ENCODE measurements around the gene NDE1. TPM values are rescaled to one million over a fixed set of nuclear protein-coding genes. Genes with fewer than 3 reads are reported as not detected.

Gene NDE1
- total RNA-seq, 1 donor from 2014 or later = 31.4 TPM

DNA sequence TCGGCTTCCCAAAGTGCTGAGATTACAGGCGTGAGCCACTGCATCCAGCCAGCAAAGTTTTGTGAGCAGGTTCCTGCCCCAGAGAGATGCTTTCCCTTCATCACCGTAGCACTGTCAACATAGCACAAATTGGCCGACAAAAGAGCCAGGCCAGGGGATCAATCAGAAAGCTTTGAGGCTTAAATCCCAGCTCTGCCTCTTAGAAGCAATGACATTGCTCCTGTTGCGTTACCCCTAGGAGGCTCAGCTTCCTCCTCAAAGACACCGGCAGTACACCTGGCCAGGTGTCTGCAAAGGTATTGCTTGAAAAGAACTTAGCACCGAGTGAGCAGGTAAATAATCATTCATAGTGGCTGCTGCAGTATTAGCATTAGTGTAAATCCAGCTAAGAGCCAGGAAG is 86.5 kb downstream of the NDE1 start:
- no peak for DNase-seq (ENCODE audit: low read depth)
- Histone ChIP-seq H3K36me3 (ENCODE audit: control insufficient read depth, insufficient read depth, low read length) (no peaks in the 10 kb centered on the region), H3K4me3 (ENCODE audit: low read depth, low read length) (no peak overlapping the region), H3K27me3 (ENCODE audit: control insufficient read depth, insufficient read depth, low read length) (no peaks in the 10 kb centered on the region)
- TF ChIP-seq CTCF (IDR thresholded peaks at IDR 0.05; ENCODE audit: insufficient read depth, low read length, poor library complexity, severe bottlenecking) = no peak

DNA sequence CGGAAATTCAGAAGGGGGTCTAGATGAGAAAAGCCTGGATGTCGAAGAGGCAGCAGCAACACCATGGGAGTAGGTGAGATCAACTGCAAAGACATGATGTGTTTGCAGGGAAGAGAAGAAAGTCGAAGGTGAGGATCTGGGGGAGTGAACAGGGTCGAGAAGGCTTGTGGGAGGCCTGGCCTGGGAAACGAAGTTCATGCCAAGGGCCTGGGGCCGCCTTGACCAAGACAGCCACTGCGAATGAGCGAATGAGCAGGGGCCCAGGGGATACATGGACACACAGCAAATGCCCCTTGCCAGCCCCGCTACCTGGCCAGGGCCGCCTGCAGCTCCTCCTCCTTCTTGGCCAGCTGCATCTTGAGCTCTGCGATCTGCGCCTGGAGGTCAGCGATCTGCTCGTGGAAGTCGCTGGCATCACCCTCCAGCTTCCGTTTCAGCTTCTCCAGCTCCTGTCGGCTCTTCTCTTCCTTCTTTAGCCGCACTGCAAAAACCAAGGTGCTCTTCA is 87.1 kb downstream of the NDE1 start:
- no peaks in the 10 kb centered on the region for H3K36me3 ChIP-seq (ENCODE audit: control insufficient read depth, insufficient read depth, low read length)
- H3K4me3 ChIP-seq (ENCODE audit: low read depth, low read length) = no peak overlapping the region
- no peak for DNase-seq (ENCODE audit: low read depth)
- no peak for TF ChIP-seq CTCF (IDR thresholded peaks at IDR 0.05; ENCODE audit: insufficient read depth, low read length, poor library complexity, severe bottlenecking)
- H3K27me3 ChIP-seq (ENCODE audit: control insufficient read depth, insufficient read depth, low read length) = no peaks in the 10 kb centered on the region

DNA sequence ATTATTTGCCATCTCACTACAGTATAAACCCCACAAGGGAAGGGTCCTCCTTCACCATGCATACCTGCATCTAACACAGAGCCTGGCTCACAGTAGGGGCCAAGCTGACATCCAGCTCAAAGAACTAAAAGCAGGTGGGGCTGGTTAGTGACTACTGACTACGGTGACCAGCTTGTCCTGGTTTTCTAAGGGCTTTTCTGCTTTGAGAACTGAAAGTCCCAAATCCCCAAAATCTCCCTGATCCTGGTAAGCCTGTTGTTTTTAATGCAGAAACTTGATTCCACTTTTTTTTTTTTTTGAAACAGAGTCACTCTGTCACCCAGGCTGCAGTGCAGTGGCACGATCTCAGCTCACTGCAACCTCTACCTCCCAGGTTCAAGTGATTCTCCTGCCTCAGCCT is 89.4 kb downstream of the NDE1 start:
- Histone ChIP-seq H3K4me3 (ENCODE audit: low read depth, low read length) (no peak overlapping the region), H3K27me3 (ENCODE audit: control insufficient read depth, insufficient read depth, low read length) (no peaks in the 10 kb centered on the region), H3K36me3 (ENCODE audit: control insufficient read depth, insufficient read depth, low read length) (no peaks in the 10 kb centered on the region)
- DNase-seq (ENCODE audit: low read depth) = no peak
- no peak for TF ChIP-seq CTCF (IDR thresholded peaks at IDR 0.05; ENCODE audit: insufficient read depth, low read length, poor library complexity, severe bottlenecking)

GRCh38 chr16:15739950-15740349 is 89.9 kb downstream of the NDE1 start:
- no peak for DNase-seq (ENCODE audit: low read depth)
- Histone ChIP-seq H3K4me3 (ENCODE audit: low read depth, low read length) (no peak overlapping the region), H3K36me3 (ENCODE audit: control insufficient read depth, insufficient read depth, low read length) (no peaks in the 10 kb centered on the region), H3K27me3 (ENCODE audit: control insufficient read depth, insufficient read depth, low read length) (no peaks in the 10 kb centered on the region)
- TF ChIP-seq CTCF (IDR thresholded peaks at IDR 0.05; ENCODE audit: insufficient read depth, low read length, poor library complexity, severe bottlenecking) = no peak

DNA sequence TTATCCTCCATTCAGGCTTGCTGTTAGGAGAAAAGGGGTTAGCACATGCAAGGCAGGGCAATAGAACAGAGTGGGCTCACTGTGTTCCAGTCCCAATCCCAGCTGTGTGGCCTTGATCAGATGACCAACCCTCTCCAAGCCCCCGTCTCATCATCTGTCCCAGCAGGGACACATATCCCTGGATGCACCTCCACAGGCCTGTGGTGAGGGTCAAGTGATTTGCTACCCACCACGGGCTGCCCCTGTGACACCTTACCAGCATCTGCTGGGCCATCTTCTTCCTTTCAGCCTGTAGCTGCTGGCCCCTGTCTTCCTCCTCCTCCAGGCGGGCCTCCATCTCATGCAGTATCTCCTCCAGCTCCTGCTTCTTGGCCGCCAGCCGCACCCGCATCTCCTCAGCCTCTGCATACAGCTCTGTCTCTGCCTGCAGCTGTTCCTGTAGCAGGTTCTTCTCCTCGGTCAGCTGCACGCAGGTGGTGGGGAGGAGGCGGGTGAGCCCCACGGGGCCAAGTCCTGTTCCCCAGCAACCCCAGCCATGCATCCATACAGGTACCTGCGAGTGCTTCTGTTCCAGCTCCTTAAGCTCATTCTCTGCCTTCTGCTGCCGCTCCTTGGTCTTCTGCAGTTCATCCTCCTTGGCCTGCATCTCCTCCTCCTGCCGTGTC is 91.3 kb downstream of the NDE1 start:
- no peak for DNase-seq (ENCODE audit: low read depth)
- H3K36me3 ChIP-seq (ENCODE audit: control insufficient read depth, insufficient read depth, low read length) = no peaks in the 10 kb centered on the region
- no peak for TF ChIP-seq CTCF (IDR thresholded peaks at IDR 0.05; ENCODE audit: insufficient read depth, low read length, poor library complexity, severe bottlenecking)
- H3K27me3 ChIP-seq (ENCODE audit: control insufficient read depth, insufficient read depth, low read length) = peaks cover 2% of the 10 kb centered on the region
- no peak overlapping the region for H3K4me3 ChIP-seq (ENCODE audit: low read depth, low read length)

- no peak for DNase-seq (ENCODE audit: low read depth)
- no peak for TF ChIP-seq CTCF (IDR thresholded peaks at IDR 0.05; ENCODE audit: insufficient read depth, low read length, poor library complexity, severe bottlenecking)
- Histone ChIP-seq H3K4me3 (ENCODE audit: low read depth, low read length) (no peak overlapping the region), H3K36me3 (ENCODE audit: control insufficient read depth, insufficient read depth, low read length) (no peaks in the 10 kb centered on the region), H3K27me3 (ENCODE audit: control insufficient read depth, insufficient read depth, low read length) (peaks cover 2% of the 10 kb centered on the region)
Measured at GRCh38 chr16:15742716-15743115, 92.7 kb downstream of the NDE1 start.

All from kidney epithelial cell (primary cell).